Stomach (tissue), 9 donors: ENCODE data around the gene PTPRF. TPM values are rescaled to one million over a fixed set of nuclear protein-coding genes. Genes with fewer than 3 reads are reported as not detected.

Experiments used
- DNase-seq, 2 donors: peaks; one replicate each; pipeline versions ENCODE4 v3.0.0 to v3.0.0-alpha.2; 2013 to 2019
- H3K27ac ChIP-seq, 5 donors: fragments of 200-600 bp in 4 of 5; sonication (generic) in 4 of 5; one replicate each; pipeline ENCODE4 v1.5.1; 2013 to 2019; ENCODE audit warnings: mild to moderate bottlenecking in 1 of 5, moderate library complexity in 1 of 5
- H3K27me3 ChIP-seq, 3 donors: fragments of 200-600 bp; sonication (generic); one replicate each; pipeline ENCODE4 v1.5.1; 2017 to 2019; ENCODE audit warnings: mixed run types in 1 of 3
- H3K36me3 ChIP-seq, 4 donors: fragments of 200-600 bp; sonication (generic); 1 replicate in 3 of 4; 2 replicates in 1 of 4; pipeline ENCODE4 v1.5.1; 2016 to 2019
- H3K4me1 ChIP-seq, 4 donors: fragments of 200-600 bp; sonication (generic); one replicate each; pipeline ENCODE4 v1.5.1; 2016 to 2019
- H3K4me3 ChIP-seq, 4 donors: fragments of 200-600 bp; sonication (generic) in 3 of 4; one replicate each; pipeline ENCODE4 v1.5.1; 2016 to 2019; ENCODE audit warnings: mild to moderate bottlenecking in 1 of 4
- H3K9me3 ChIP-seq, 4 donors: fragments of 200-600 bp; sonication (generic); one replicate each; pipeline ENCODE4 v1.5.1; 2016 to 2019
- CTCF ChIP-seq, 7 experiments: fragments of 450-650 bp in 4 of 7; fragments of 200-600 bp in 3 of 7; sonication (generic) in 3 of 7; IDR thresholded peaks; one replicate each; pipeline ENCODE4 v1.5.1; 2016 to 2019; ENCODE audit warnings: antibody characterized with exemption in 7 of 7, control low read depth in 2 of 7, mild to moderate bottlenecking in 1 of 7
- EP300 ChIP-seq: sonication (generic); formaldehyde crosslinking; IDR thresholded peaks from one replicate; pipeline ENCODE4 v1.6.1; 2017; ENCODE audit warnings: antibody characterized with exemption
- POLR2A ChIP-seq, 4 donors: fragments of 450-650 bp; IDR thresholded peaks; one replicate each; pipeline ENCODE4 v1.6.1; 2016; ENCODE audit warnings: antibody characterized with exemption in 4 of 4, control low read depth in 2 of 4, mild to moderate bottlenecking in 1 of 4, moderate library complexity in 1 of 4
- POLR2AphosphoS5 ChIP-seq, 3 donors: sonication (generic); formaldehyde crosslinking; IDR thresholded peaks; one replicate each; pipeline ENCODE4 v1.6.1; 2016; ENCODE audit warnings: antibody characterized with exemption in 3 of 3
- WGBS, 5 donors: extraction: QIAGEN DNeasy Blood & Tissue Kit in 3 of 5; methylation state at CpG; one replicate each; pipeline versions ENCODE4 v1.1.5 to v1.1.7; 2013 to 2018; 5-methylcytosine and 5-hydroxymethylcytosine counted together
- intact Hi-C: fragments of 100-400 bp; cut with DNase I; formaldehyde crosslinking; loops from one replicate; pipeline ENCODE4 v1.15.1; 2023; ENCODE audit warnings: low total_unique reads
- polyA plus RNA-seq, 3 donors: library from polyadenylated mRNA; stranded (reverse); fragments of 200-250 nt; gene quantifications; one replicate each; pipeline ENCODE4 v1.2.3, GENCODE V29; 2013
- total RNA-seq, 5 donors: library from RNA; depleted of rRNA; stranded (reverse); fragments of >200 nt; gene quantifications; one replicate each; pipeline versions ENCODE4 v1.1.0 to v1.2.3, GENCODE V29; 2014 to 2016
- donor health status: healthy with polysubstance abuse.
- donor health status: Bipolar disorder and iron deficiency.
- donor health status: healthy.

The PTPRF gene
- total and polyA plus RNA-seq, 8 donors: 11.3 to 282 (median 82.0) TPM

GRCh38 chr1:43614211-43614610, 83.5 kb downstream of the PTPRF start:
- H3K27me3 ChIP-seq: no peaks in the 10 kb centered on the region
- DNase-seq: no peak
- H3K4me3 ChIP-seq: no peak overlapping the region
- TF ChIP-seq POLR2A (IDR thresholded peaks at IDR 0.05) (no peak), EP300 (no peak), CTCF (IDR thresholded peaks at IDR 0.05) (no peak), POLR2AphosphoS5 (IDR thresholded peaks at IDR 0.05) (no peak)
- no peak overlapping the region for H3K27ac ChIP-seq
- peaks cover 38 to 97% (median 95%) of the 10 kb centered on the region in 4 donors for H3K36me3 ChIP-seq
- intact Hi-C loops: no loop called here
- H3K9me3 ChIP-seq: no peaks in the 10 kb centered on the region
- 84 to 90% (median 86%) methylated on average over 11 of the region's 11 CpGs for WGBS, 5 donors
- H3K4me1 ChIP-seq: no peaks in the 10 kb centered on the region

- no peak overlapping the region for H3K4me3 ChIP-seq
- intact Hi-C loops: no loop called here
- DNase-seq: no peak
- H3K9me3 ChIP-seq: no peaks in the 10 kb centered on the region
- peaks cover 37 to 97% (median 95%) of the 10 kb centered on the region in 4 donors for H3K36me3 ChIP-seq
- H3K27ac ChIP-seq: no peak overlapping the region
- H3K27me3 ChIP-seq: no peaks in the 10 kb centered on the region
- 75 to 89% (median 82%) methylated on average over 6 of the region's 6 CpGs for WGBS, 5 donors
- TF ChIP-seq EP300: no peak
- TF ChIP-seq CTCF (IDR thresholded peaks at IDR 0.05): no peak
- TF ChIP-seq POLR2AphosphoS5 (IDR thresholded peaks at IDR 0.05): no peak
- no peak for TF ChIP-seq POLR2A (IDR thresholded peaks at IDR 0.05)
- no peaks in the 10 kb centered on the region for H3K4me1 ChIP-seq
These were observed 84.2 kb downstream of the PTPRF start for GRCh38 chr1:43614891-43615290.

- TF ChIP-seq CTCF (IDR thresholded peaks at IDR 0.05): no peak
- TF ChIP-seq EP300: no peak
- no peak for TF ChIP-seq POLR2AphosphoS5 (IDR thresholded peaks at IDR 0.05)
- no peak for TF ChIP-seq POLR2A (IDR thresholded peaks at IDR 0.05)
- H3K36me3 ChIP-seq: peaks cover 37 to 97% (median 95%) of the 10 kb centered on the region in 4 donors
- no peak for DNase-seq
- 91 to 96% (median 93%) methylated on average over 7 of the region's 7 CpGs for WGBS, 5 donors
- H3K4me1 ChIP-seq: no peaks in the 10 kb centered on the region
- H3K4me3 ChIP-seq: no peak overlapping the region
- intact Hi-C loops: no loop called here
- H3K9me3 ChIP-seq: no peaks in the 10 kb centered on the region
- H3K27me3 ChIP-seq: no peaks in the 10 kb centered on the region
- no peak overlapping the region for H3K27ac ChIP-seq
These were observed 85.7 kb downstream of the PTPRF start for GRCh38 chr1:43616383-43616782.

- WGBS, 5 donors: 88 to 94% (median 90%) methylated on average over 4 to 5 of the region's 5 CpGs
These were observed 86.3 kb downstream of the PTPRF start for GRCh38 chr1:43617011-43617410.

More at GRCh38 chr1:43617011-43617410, 86.3 kb downstream of the PTPRF start:
- Histone ChIP-seq H3K27me3 (no peaks in the 10 kb centered on the region), H3K4me3 (no peak overlapping the region), H3K36me3 (peaks cover 41 to 99% (median 97%) of the 10 kb centered on the region in 4 donors), H3K27ac (no peak overlapping the region), H3K9me3 (no peaks in the 10 kb centered on the region), H3K4me1 (no peaks in the 10 kb centered on the region)
- TF ChIP-seq POLR2AphosphoS5 (IDR thresholded peaks at IDR 0.05) (no peak), EP300 (no peak), CTCF (IDR thresholded peaks at IDR 0.05) (no peak), POLR2A (IDR thresholded peaks at IDR 0.05) (no peak)
- intact Hi-C loops: no loop called here
- no peak for DNase-seq
